GM19438 (cell line): ENCODE data around the gene NDUFC1.
"Not testable (repeated sequence)": the region's sequence is repeated elsewhere in the genome, so short reads cannot be mapped to it uniquely, and the experiment has no call there.

Source experiments
- ATAC-seq: cut with Tn5 transposase; IDR thresholded peaks from one replicate; pipeline ENCODE4 v1.9.1; 2021; ENCODE audit warnings: low read depth; ENCODE audit not compliant: unreplicated experiment

The NDUFC1 gene

GRCh38 chr4:139255581-139255980, 46.7 kb downstream of the NDUFC1 start:
- ATAC-seq: not testable (repeated sequence)

GRCh38 chr4:139253713-139254112, 48.6 kb downstream of the NDUFC1 start:
- no peak for ATAC-seq

DNA sequence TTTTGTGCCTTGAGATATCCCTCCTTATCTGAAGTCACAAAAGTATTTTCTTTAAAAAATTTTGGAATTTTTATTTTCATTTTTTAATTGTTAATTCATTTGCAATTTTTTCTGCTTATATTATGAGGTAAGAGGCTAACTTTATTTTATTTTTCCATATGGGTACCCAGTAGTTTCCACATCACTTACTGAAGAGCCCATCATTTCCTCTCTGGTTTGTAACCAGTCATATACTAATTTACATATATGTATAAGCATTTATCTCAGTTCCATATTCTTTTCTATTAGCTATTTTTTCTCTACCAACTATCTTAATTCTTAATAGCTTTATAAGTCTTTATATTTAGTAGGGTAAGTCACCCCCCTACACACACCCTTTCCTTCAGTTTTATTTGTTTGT, 49.2 kb downstream of the NDUFC1 start:
- ATAC-seq: no peak

DNA sequence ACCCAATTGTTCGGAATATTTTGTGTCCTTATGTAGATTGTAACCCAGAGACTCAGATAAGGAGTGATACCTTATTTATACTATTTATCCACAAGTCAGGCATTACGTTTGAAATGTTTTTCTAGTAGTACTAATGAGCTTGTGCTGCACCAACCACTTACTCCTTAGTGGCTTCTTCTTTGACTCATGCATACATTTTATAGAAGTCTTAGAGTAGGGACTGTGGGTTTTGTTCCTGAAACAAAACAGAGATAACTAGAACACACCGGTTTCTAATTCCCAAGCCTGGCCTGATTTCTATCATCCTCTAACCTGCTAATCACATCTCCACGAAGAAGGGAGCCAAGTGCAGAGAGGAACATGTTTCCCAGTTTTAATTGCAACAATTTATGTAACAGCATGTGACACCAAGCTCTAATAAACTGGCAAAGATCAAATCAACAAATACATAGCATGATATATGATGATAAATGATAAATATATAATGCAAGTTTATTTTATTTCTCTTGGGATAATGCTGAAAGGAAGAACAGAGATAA, 54.5 kb downstream of the NDUFC1 start:
- no peak for ATAC-seq

DNA sequence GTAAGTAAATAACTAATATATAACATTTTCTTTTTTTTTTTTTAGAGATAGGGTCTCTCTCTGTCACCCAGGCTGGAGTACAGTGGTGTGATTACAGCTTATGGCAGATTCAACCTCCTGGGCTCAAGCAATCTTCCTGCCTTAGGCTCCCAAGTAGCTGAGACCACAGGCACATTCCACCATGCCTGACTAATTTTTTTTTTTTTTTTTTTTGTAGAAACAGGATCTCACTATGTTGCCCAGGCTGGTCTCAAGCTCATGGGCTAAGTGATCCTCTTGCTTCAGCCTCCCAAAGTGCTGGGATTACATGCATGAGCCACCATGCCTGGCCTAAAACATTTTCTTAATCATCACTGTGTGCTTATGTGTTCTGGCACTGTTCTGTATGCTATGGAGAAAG, 55.0 kb downstream of the NDUFC1 start:
- no peak for ATAC-seq

DNA sequence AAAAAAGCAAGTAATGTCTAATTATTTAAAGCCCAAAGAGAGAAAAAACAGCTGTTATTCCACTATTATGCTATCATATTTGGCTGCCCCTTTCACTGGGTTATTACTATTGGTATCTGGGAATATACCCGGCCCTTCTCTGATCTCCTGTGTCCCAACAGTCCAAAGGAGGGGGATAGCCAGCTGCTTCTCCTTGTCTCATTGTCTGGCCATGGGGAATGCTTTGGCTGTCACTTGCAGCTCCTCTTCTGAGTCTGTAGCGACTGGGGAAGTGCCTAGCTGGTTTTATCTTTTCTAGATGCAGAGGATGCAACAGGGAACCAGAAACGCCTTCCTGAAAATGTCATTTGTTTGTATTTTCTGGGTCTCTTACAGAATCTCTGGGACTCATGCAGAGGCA, 56.1 kb downstream of the NDUFC1 start:
- no peak for ATAC-seq

GRCh38 chr4:139245590-139245989, 56.7 kb downstream of the NDUFC1 start:
- no peak for ATAC-seq

DNA sequence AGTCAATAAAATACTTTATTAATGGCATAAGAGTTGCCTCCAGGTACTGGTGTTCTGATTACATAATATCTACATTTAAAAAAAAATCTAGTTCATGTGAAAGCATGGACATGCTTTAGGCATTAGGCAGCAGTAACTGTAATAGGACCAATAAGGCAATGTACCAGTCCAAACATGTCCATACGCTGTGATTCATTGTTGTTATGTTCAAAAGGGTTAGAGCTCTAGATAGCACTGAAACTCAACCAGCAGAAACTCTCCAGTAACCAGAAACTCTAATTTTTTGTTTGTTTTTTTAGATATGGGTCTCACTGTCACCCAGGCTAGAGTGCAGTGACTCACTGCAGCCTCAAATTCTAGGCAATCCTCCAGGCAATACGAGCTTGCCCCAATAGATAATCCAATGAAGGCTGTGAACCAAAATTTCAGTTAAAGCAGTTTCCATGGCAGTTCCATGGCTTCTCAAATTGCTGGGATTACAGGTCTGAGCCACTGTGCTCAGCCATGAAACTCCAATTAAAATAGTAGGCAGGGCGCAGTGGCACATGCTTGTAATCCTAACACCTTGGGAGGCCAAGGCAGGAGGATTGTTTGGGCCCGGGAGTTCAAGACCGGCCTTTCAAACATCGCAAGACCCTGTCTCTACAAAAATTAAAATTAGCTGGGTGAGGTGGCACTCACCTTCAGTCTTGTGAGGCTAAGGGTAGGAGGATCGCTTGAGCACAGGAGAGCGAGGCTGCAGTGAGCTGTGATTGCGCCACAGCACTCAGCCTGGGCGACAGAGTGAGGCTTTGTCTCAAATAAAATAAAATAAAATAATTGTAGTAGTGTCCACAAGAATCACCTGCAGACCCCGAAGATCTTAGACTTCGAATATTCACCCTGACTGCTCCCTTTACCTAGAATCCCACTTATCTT, 58.6 kb downstream of the NDUFC1 start:
- ATAC-seq: no peak

DNA sequence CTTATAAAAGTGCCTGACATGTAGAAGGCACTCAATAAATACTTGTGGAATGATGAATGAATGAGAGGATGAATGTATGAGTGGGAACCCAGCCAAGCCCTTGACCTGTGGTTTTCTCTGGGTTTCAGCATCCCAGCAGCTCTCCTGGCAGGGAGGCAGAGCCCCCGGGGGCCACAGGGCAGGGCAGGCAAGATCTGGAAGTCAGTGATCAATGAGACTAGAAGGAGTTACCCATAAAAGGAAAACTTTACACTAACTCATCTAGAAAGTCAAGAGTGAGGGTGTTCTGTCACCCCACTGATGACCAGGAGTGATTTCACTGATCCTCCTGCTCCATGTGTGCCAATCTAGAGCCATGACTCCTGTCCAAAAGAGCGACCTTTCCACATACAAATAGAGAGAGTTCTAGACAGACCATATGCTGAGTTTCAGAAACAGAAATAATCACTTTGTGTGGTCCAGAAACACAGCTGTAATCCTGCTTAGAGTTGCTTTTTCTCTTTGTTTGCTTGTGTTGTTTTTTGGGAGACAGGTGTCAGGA, 59.7 kb downstream of the NDUFC1 start:
- ATAC-seq: no peak

GRCh38 chr4:139241784-139242151, 60.5 kb downstream of the NDUFC1 start:
- ATAC-seq: no peak

DNA sequence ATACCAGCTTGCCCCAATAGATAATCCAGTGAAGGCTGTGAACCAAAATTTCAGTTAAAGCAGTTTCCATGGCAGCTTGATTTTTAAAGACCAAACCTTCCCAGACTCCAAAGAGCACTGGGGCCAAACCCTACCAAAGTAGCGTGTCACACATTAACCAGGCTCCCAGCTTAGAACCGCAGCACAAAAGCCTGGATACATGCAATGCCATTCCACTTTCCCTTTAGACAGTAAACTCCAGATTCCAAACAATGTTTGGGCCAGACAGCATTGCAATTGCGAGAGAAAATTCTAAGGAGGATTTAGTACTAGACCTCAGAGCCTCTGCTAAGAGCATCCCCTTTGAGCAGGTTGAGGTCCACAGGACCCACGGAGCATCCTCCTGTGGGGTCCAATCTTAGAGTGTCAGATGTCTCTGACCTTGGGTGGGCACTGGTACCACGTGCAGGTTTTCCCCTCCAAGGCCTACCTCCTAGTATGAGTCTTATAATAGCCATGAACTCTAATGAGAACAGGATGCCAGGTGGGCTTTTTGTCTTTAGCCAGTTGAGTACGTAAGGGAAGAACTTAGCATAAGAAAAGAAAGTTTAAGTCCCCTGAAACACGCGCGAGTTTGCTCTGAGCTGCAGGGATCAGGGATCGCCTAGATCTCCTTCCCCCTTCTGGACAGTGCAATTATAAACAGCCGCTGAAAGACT, 61.0 kb downstream of the NDUFC1 start:
- ATAC-seq: no peak
